ENCODE measurements around the gene MAFG. TPM values are rescaled to one million over a fixed set of nuclear protein-coding genes. Genes with fewer than 3 reads are reported as not detected.

Gene MAFG
- total and polyA plus RNA-seq, 2 experiments from 2014 or later, result 17.2 to 33.4 TPM

DNA sequence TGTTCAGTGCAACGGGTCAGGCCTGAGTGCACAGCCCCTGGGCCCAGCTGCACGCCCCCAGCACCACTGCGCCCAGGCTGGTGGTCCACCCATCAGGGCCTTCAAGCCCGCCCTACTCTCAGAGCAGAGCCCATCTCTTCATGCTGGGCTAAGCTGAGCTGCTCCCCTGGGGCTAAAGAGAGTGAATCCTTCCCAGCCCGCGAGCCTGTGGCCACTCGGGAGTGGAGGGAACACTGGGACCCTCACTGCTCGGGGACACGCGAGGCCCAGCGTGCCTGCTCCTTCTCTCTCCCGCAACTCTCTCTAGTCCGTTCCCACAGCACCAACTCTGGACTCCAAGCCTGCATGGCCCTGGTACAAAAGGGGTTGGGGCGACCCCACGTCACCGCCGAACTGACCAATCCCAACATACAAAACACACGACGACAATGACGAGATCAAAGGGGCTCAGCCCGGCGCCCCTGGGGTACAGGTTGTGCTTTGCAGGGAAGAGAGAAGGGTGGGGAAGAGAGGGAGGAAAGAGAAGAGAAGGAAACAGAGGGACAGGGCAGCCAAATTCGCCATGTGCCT, 5.5 kb downstream of the MAFG start:
- peak overlapping the region; percentile 89 for H3K27ac Mint-ChIP-seq
- H3K79me2 ChIP-seq (replicated peaks; ENCODE audit: insufficient read depth), result peaks cover 80% of the 10 kb centered on the region
- no peak overlapping the region for H3K4me3 ChIP-seq
- peak overlapping the region; percentile 56; the same call in 2 of the 3 replicates for H3K4me3 Mint-ChIP-seq
- H3K36me3 ChIP-seq (ENCODE audit: insufficient read depth), result no peaks in the 10 kb centered on the region; the same call in 1 of the 2 replicates
- peaks cover 38% of the 10 kb centered on the region for H3K27me3 Mint-ChIP-seq (ENCODE audit: insufficient read depth, low read depth, poor library complexity)
- no peaks in the 10 kb centered on the region for H3K27me3 ChIP-seq (ENCODE audit: insufficient read depth)
- H3K36me3 Mint-ChIP-seq (ENCODE audit: low read depth), result peaks cover 33% of the 10 kb centered on the region
- peaks cover 51% of the 10 kb centered on the region for H3K4me1 Mint-ChIP-seq
- H3K4me2 ChIP-seq, result 0 out of 2 replicates have a peak overlapping the region, but pooled peaks have one; percentile 64
- H2AFZ ChIP-seq, result no peak overlapping the region
- no peaks in the 10 kb centered on the region for H3K9me2 ChIP-seq (ENCODE audit: insufficient read depth)
- ATAC-seq, result no peak
- H3K4me1 ChIP-seq (ENCODE audit: insufficient read depth), result peaks cover 30% of the 10 kb centered on the region
- DNase-seq (ENCODE audit: low spot score), result no peak
- TF ChIP-seq STAT1 (IDR thresholded peaks at IDR 0.05; ENCODE audit: unreplicated experiment), result no peak
- TF ChIP-seq ZNF331 (CRISPR knock-in tag; IDR thresholded peaks at IDR 0.05; ENCODE audit: low read depth), result no peak
- TF ChIP-seq CREB1 (CRISPR knock-in tag; IDR thresholded peaks at IDR 0.05; ENCODE audit: low read depth), result no peak
- TF ChIP-seq, protein P1, sequence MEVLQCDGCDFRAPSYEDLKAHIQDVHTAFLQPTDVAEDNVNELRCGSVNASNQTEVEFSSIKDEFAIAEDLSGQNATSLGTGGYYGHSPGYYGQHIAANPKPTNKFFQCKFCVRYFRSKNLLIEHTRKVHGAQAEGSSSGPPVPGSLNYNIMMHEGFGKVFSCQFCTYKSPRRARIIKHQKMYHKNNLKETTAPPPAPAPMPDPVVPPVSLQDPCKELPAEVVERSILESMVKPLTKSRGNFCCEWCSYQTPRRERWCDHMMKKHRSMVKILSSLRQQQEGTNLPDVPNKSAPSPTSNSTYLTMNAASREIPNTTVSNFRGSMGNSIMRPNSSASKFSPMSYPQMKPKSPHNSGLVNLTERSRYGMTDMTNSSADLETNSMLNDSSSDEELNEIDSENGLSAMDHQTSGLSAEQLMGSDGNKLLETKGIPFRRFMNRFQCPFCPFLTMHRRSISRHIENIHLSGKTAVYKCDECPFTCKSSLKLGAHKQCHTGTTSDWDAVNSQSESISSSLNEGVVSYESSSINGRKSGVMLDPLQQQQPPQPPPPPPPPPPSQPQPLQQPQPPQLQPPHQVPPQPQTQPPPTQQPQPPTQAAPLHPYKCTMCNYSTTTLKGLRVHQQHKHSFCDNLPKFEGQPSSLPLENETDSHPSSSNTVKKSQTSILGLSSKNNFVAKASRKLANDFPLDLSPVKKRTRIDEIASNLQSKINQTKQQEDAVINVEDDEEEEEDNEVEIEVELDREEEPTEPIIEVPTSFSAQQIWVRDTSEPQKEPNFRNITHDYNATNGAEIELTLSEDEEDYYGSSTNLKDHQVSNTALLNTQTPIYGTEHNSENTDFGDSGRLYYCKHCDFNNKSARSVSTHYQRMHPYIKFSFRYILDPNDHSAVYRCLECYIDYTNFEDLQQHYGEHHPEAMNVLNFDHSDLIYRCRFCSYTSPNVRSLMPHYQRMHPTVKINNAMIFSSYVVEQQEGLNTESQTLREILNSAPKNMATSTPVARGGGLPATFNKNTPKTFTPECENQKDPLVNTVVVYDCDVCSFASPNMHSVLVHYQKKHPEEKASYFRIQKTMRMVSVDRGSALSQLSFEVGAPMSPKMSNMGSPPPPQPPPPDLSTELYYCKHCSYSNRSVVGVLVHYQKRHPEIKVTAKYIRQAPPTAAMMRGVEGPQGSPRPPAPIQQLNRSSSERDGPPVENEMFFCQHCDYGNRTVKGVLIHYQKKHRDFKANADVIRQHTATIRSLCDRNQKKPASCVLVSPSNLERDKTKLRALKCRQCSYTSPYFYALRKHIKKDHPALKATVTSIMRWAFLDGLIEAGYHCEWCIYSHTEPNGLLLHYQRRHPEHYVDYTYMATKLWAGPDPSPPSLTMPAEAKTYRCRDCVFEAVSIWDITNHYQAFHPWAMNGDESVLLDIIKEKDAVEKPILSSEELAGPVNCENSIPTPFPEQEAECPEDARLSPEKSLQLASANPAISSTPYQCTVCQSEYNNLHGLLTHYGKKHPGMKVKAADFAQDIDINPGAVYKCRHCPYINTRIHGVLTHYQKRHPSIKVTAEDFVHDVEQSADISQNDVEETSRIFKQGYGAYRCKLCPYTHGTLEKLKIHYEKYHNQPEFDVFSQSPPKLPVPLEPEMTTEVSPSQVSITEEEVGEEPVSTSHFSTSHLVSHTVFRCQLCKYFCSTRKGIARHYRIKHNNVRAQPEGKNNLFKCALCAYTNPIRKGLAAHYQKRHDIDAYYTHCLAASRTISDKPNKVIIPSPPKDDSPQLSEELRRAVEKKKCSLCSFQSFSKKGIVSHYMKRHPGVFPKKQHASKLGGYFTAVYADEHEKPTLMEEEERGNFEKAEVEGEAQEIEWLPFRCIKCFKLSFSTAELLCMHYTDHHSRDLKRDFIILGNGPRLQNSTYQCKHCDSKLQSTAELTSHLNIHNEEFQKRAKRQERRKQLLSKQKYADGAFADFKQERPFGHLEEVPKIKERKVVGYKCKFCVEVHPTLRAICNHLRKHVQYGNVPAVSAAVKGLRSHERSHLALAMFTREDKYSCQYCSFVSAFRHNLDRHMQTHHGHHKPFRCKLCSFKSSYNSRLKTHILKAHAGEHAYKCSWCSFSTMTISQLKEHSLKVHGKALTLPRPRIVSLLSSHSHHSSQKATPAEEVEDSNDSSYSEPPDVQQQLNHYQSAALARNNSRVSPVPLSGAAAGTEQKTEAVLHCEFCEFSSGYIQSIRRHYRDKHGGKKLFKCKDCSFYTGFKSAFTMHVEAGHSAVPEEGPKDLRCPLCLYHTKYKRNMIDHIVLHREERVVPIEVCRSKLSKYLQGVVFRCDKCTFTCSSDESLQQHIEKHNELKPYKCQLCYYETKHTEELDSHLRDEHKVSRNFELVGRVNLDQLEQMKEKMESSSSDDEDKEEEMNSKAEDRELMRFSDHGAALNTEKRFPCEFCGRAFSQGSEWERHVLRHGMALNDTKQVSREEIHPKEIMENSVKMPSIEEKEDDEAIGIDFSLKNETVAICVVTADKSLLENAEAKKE (CRISPR knock-in tag; IDR thresholded peaks at IDR 0.05), result no peak
- no peak for TF ChIP-seq EZH2 (IDR thresholded peaks at IDR 0.05; ENCODE audit: low read depth, unreplicated experiment)
- no peak for TF ChIP-seq JUNB (IDR thresholded peaks at IDR 0.05; ENCODE audit: unreplicated experiment)
- TF ChIP-seq, protein P2, sequence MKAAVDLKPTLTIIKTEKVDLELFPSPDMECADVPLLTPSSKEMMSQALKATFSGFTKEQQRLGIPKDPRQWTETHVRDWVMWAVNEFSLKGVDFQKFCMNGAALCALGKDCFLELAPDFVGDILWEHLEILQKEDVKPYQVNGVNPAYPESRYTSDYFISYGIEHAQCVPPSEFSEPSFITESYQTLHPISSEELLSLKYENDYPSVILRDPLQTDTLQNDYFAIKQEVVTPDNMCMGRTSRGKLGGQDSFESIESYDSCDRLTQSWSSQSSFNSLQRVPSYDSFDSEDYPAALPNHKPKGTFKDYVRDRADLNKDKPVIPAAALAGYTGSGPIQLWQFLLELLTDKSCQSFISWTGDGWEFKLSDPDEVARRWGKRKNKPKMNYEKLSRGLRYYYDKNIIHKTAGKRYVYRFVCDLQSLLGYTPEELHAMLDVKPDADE (IDR thresholded peaks at IDR 0.05), result no peak
- peak overlapping the region; percentile 50; the same call in 1 of the 2 replicates for H3K27ac ChIP-seq (ENCODE audit: low read depth)
- peaks cover 19% of the 10 kb centered on the region for H4K20me1 ChIP-seq (replicated peaks; ENCODE audit: insufficient read depth)
- peaks cover 36% of the 10 kb centered on the region for H3F3A ChIP-seq (replicated peaks; ENCODE audit: low read depth)
- no peaks in the 10 kb centered on the region; the same call in 2 of the 3 replicates for H3K9me3 Mint-ChIP-seq
